ENCODE data around the gene FIBCD1.

Gene FIBCD1

GRCh38 chr9:130874783-130875182 lies 64.3 kb downstream of the FIBCD1 start:
- DNase-seq: no peak

DNA sequence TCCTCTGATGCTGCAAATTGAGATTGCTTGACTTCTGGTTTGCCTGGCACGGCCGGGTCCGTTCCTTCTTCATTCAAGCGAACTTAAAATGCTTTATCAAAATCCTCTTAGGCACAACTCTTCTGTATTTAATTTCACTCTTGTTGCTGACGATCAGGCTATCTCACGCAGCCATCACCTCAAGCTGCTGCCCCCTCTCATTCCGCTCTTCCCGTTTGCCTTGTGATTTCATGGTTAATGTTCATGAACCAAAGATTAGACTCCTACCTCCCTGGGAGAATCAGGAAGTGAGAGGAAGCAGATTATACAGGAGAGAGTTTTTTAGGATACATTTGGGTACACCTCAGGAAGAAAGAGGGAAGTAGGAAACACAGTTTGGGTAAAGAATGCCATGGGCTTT lies 65.1 kb downstream of the FIBCD1 start:
- no peak for DNase-seq

DNA sequence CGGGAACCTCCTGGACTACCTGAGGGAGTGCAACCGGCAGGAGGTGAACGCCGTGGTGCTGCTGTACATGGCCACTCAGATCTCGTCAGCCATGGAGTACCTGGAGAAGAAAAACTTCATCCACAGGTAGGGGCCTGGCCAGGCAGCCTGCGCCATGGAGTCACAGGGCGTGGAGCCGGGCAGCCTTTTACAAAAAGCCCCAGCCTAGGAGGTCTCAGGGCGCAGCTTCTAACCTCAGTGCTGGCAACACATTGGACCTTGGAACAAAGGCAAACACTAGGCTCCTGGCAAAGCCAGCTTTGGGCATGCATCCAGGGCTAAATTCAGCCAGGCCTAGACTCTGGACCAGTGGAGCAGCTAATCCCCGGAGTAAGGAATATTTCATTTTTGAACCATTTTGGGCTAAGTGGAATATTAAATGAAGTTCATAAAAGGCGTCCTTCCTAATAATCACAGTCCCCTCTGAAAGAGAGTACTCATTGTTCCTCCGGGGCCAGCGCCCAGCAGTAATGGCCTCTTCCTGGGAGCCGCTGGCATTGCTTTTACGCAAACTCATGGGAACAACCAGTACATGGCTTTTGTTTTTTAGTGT lies 66.0 kb downstream of the FIBCD1 start:
- no peak for DNase-seq

GRCh38 chr9:130872508-130872907 lies 66.5 kb downstream of the FIBCD1 start:
- no peak for DNase-seq

DNA sequence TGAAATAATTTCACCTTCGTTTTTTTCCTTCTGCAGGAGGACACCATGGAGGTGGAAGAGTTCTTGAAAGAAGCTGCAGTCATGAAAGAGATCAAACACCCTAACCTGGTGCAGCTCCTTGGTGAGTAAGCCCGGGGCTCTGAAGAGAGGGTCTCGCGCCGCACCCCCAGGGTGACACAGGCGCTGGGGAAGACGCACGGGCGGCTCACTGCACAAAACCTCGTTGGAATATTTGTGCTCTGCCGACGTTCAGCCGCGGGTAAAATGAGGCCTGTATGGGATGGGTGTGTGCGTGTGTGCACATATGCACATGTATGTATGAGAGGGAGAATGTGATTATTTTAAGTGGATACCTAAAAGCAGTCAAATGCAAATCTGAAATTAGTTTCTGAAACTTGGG lies 67.0 kb downstream of the FIBCD1 start:
- no peak for DNase-seq

DNA sequence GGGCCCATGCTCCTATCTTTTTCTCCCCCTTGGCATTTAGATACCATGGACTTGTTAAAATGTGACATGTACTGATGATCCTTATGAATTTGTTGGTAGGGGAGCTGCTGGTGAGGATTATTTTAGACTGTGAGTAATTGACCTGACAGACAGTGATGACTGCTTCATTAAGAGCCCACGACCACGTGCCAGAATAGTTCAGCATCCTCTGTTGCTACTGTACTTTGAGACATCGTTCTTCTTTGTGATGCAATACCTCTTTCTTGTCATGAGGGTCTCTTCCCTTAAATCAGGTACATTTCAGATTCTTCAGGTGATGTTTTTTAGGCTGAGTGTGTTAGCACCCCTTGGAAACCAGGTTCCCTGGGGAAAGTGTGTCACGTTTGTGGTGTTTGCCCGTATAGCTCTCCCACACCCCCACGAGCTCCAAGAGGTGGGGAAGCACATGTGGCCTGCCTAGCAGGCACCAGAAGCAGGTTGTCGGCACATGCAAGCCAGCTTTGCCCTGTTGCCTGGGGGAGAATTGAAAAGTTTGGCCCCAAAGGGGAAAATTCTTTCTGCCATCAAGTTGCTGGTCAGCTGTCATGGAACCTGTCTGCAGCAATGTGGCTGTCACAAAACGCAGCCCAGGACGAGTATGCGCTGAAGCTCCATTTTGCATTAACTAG lies 67.5 kb downstream of the FIBCD1 start:
- no peak for DNase-seq

GRCh38 chr9:130870491-130871381 lies 68.3 kb downstream of the FIBCD1 start:
- DNase-seq: no peak

DNA sequence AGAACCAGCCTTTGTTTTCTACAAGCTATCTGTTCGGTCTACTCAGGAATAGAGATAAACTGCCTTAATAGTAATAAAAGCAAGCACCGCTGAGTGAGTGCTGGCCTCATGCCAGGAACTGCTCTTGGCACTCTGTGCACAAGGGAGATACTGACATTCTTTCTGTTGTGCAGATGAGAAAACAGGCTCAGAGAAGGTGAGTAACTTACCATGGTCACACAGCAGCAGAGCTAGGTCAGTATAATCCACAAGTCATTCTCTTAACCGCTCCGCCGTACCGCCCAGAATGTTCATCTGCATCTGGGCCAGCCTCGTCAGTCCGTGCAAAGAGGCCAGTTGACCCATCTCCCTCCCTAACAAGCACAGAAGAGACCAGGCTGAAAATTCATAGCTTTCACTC lies 69.8 kb downstream of the FIBCD1 start:
- DNase-seq: no peak

DNA sequence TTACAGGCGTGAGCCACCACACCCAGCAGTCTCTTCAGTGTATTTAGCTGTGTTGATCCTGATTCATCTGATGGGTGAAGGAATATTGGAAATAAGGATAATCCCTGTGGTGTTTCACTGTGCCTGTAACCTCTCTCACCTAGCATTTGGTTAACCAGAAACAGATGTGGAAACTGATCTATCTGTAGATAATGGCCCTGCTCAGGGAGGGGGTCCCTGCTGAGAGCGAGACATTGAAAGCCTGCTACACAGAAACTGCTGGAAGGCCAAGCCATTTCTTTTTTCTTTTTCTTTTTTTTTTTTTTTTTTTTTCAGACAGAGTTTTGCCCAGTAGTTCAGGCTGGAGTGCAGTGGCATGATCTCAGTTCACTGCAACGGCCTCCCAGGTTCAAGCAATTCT lies 70.8 kb downstream of the FIBCD1 start:
- DNase-seq: no peak

GRCh38 chr9:130867556-130867955 lies 71.5 kb downstream of the FIBCD1 start:
- DNase-seq: no peak

DNA sequence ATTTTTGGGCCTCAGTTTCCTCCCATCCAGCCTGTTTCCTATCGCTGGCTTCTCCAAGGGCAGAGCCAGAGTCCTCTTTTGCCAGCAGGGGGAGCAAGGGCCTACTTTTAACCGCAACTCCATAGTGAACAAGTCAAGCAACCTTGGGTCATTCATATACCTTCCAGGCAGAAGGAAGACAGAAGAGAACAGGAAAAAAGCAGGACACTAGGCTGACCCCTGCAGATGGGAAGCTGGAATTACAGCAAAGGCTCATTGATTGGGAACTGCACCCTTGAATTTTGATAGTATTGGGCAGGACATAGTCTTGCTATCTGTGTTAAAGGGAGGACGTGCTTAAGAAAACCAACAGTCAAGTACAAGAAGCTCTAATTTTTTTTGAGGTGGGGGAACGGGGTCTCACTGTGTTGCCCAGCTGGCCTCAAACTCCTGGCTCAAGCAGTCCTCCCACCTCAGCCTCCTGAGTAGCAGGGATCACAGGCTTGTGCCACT lies 72.5 kb downstream of the FIBCD1 start:
- peak; percentile 21 for DNase-seq

GRCh38 chr9:130865921-130866320 lies 73.1 kb downstream of the FIBCD1 start:
- no peak for DNase-seq

DNA sequence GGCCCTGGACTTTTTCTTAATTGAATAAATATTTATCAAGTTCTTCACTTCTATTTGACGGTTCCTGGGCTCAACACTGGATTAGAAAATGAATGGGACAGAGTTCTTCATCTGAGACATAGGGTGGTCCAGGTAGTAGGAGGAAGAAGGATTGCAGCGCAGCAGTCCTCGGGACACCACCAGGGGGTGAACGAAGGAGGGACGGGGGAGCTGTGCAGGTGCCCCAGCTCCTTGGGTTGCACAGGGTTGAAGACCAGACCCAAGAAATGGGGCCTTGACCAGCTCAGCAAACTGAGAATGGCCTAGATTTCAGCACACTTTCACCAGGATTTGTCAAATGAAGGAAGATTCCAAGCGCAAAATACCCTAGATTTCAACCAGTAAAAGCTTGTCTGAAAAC lies 74.5 kb downstream of the FIBCD1 start:
- no peak for DNase-seq

DNA sequence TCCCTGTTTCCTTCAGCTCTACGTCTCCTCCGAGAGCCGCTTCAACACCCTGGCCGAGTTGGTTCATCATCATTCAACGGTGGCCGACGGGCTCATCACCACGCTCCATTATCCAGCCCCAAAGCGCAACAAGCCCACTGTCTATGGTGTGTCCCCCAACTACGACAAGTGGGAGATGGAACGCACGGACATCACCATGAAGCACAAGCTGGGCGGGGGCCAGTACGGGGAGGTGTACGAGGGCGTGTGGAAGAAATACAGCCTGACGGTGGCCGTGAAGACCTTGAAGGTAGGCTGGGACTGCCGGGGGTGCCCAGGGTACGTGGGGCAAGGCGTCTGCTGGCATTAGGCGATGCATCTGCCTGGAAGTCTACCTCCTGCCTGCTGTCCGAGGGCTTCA lies 76.3 kb downstream of the FIBCD1 start:
- DNase-seq: no peak

DNA sequence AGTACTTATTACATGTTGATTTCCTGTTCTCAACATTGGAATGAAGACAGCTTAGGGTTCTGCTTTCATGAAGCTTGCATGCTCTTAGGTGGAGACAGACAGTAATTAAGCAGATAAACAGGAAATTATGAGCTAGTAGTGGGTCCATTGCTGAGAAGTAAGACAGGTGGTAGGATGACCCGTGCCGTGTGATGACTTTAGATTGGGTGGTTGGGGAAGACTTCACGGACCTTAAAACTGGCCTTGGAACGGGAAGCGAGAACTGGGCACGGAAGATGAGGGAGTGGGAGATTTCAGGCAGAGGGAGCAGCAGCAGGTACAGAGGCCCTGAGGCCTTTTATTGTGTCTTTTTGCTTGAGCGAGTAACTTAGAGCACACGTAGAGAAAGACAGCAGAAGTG lies 76.8 kb downstream of the FIBCD1 start:
- no peak for DNase-seq

GRCh38 chr9:130861372-130862180 lies 77.5 kb downstream of the FIBCD1 start:
- no peak for DNase-seq

GRCh38 chr9:130860458-130861316 lies 78.4 kb downstream of the FIBCD1 start:
- DNase-seq: no peak

- no peak for DNase-seq
These were observed 80.0 kb downstream of the FIBCD1 start for GRCh38 chr9:130858739-130859705.

- no peak for DNase-seq
These were observed 80.9 kb downstream of the FIBCD1 start for GRCh38 chr9:130857864-130858738.

DNA sequence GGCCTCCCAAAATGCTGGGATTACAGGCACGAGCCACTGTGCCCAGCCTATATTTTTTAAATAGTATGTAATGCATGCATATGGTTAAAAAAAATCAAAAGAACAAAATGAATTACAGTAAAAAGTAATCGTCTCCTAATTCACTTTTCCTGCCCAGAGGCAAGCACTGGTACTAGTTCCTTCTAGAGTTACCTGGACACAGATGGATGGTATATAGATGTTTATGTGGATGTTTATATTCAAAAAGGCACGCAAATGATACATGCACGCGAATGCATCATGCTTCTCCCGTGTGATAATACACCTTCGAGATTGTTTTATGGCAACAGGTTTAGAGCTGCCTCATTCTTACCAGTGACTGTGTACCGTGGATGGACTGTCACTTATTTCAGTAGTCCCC lies 82.6 kb downstream of the FIBCD1 start:
- DNase-seq: no peak
